Measurements from ENCODE around the gene RAP2A.

The RAP2A gene

GRCh38 chr13:97448503-97449251 lies 14.7 kb downstream of the RAP2A start:
- no peak for TF ChIP-seq ZNF274 (IDR thresholded peaks at IDR 0.05; ENCODE audit: low read depth, low read length)
- no peak overlapping the region for H3K4me3 ChIP-seq (ENCODE audit: low read length)

- no peak overlapping the region for H3K4me3 ChIP-seq (ENCODE audit: low read length)
- TF ChIP-seq ZNF274 (IDR thresholded peaks at IDR 0.05; ENCODE audit: low read depth, low read length): no peak
Observed at GRCh38 chr13:97454699-97455098, 20.7 kb downstream of the RAP2A start.

DNA sequence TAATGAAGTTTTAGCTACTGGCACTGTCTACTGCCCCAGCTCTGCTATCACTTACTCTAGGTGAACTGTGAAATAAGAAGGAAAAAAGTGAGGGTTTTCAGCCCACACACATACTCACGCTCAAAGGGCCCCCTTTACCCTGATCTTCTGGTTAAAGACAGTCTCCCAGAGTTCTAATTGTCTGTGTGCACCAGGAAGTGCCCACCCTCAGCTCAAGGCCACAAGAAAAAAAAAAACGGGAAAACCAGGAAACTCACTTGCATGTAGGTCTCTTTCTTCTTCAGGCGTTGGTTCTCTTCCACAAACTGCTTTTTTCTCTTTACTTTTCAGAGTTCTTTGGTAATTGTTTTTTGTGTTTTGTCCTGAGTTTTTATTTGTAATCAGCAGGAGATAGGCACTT lies 22.1 kb downstream of the RAP2A start:
- no peak for TF ChIP-seq ZNF274 (IDR thresholded peaks at IDR 0.05; ENCODE audit: low read depth, low read length)

GRCh38 chr13:97459215-97459777 lies 25.3 kb downstream of the RAP2A start:
- no peak for TF ChIP-seq ZNF274 (IDR thresholded peaks at IDR 0.05; ENCODE audit: low read depth, low read length)
- H3K4me3 ChIP-seq (ENCODE audit: low read length): peak overlapping the region; percentile 46; the same call in 1 of the 2 replicates

More for the DNA sequence above, 22.1 kb downstream of the RAP2A start:
- no peak overlapping the region for H3K4me3 ChIP-seq (ENCODE audit: low read length)

- TF ChIP-seq ZNF274 (IDR thresholded peaks at IDR 0.05; ENCODE audit: low read depth, low read length): no peak
- H3K4me3 ChIP-seq (ENCODE audit: low read length): peak overlapping the region; percentile 40; the same call in 1 of the 2 replicates
Observed at GRCh38 chr13:97460004-97460775, 26.2 kb downstream of the RAP2A start.

DNA sequence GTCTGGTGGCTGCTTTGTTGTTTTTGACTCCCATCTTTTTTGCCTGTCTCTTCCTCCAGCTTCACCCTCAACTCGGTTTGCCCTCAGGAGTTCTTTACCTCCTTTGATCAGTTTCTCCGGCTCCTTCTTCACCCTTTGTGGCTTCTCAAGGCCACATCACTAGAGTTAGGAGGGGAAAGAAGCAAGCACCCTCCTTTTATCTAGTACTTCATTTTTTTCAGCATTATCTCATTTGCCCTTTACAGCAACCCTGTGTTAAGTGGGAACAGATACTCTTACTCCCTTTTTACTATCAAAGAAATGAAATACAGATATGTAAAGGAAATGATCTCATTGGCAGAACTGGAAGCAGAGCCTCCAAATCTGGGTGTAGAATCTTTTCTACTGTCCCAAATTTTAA lies 26.9 kb downstream of the RAP2A start:
- H3K4me3 ChIP-seq (ENCODE audit: low read length): peak overlapping the region; percentile 40; the same call in 1 of the 2 replicates
- no peak for TF ChIP-seq ZNF274 (IDR thresholded peaks at IDR 0.05; ENCODE audit: low read depth, low read length)

DNA sequence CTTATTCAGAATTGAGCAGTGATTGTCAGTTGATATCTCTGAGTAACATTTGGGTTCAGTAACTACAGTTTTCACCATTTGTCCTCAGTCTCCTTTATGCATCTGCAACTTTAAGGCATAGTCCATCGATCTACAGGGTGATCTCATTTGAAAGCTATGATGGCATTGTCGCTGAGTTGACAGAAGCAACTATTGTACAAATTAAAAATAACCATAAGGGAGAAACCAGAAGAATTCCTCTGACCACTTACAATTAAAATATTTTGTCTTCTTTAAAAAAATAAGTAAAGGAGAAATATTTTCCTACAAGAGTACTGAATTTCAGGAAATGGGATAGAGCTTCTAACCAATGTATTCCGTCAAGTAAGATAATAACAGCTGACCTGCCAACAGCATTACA lies 30.6 kb downstream of the RAP2A start:
- no peak for TF ChIP-seq ZNF274 (IDR thresholded peaks at IDR 0.05; ENCODE audit: low read depth, low read length)
- H3K4me3 ChIP-seq (ENCODE audit: low read length): no peak overlapping the region

DNA sequence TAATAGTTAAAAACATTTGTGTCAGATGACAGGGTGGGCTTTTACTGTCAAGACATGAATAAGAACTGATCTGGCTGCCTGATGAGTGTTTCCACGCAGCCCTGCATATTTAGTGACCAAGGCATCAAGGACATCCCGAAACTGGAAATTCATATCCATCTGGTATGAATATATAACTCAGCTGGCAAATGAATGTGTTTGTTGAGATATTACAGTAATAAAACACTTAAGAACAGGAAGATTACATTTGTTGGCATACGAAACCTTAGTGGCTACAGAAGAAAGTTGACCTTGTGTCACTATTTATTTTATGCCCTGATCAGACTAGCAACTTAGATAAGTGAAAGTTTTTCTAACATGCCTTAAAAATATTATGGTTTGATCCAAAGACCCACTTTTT lies 32.8 kb downstream of the RAP2A start:
- TF ChIP-seq ZNF274 (IDR thresholded peaks at IDR 0.05; ENCODE audit: low read depth, low read length): no peak
- H3K4me3 ChIP-seq (ENCODE audit: low read length): no peak overlapping the region

GRCh38 chr13:97468331-97468730 lies 34.4 kb downstream of the RAP2A start:
- no peak for TF ChIP-seq ZNF274 (IDR thresholded peaks at IDR 0.05; ENCODE audit: low read depth, low read length)
- no peak overlapping the region for H3K4me3 ChIP-seq (ENCODE audit: low read length)

DNA sequence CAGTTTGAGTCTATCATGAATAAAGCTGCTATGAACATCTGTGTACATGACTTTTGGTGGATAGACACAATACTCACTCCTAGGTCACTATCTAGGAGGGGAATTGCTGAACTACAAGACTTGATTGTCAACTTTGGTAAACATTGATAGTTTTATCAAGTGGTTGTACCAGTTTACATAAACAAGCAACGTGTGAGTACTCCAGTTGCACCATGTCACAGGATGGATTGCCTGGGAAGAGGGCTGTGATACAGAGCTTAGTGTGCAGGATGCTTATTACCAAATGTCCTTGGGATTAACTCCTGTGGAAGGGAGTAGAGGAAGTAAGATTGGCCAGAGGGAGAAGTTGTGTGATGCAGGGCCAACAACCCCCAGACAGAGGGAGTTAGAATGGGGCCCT lies 37.7 kb downstream of the RAP2A start:
- no peak overlapping the region for H3K4me3 ChIP-seq (ENCODE audit: low read length)
- no peak for TF ChIP-seq ZNF274 (IDR thresholded peaks at IDR 0.05; ENCODE audit: low read depth, low read length)

DNA sequence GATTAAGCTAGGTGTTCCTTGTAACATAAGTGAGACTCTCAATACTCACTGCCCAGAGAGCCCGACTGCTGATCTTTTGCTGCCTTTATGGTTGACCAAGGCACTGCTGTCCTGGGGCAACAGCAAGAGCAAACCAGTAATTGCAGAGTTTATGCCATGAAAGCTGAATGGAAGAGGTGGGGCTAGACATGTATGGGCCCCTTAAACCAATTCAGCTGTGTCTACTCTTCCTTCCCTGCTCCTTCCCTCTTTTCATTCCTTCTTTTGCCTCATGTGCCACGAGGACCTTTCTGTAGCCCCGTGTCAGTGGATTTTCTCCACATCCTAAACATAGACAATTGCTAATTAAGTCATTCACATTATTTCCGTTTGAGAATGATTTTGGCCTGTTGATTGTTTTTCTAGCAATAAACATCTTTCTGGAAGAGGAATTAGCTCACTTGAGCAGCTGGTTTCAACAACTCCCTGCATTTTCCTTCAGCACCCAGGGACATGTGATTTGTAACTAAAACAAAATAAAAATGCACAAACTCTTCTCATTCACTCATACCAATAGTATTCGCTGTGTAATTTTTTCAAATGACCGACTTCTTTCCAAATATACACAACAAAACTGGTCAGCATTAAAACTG lies 40.5 kb downstream of the RAP2A start:
- no peak for TF ChIP-seq ZNF274 (IDR thresholded peaks at IDR 0.05; ENCODE audit: low read depth, low read length)
- no peak overlapping the region for H3K4me3 ChIP-seq (ENCODE audit: low read length)

- no peak for TF ChIP-seq ZNF274 (IDR thresholded peaks at IDR 0.05; ENCODE audit: low read depth, low read length)
- H3K4me3 ChIP-seq (ENCODE audit: low read length): no peak overlapping the region
Observed at GRCh38 chr13:97475011-97475410, 41.0 kb downstream of the RAP2A start.

GRCh38 chr13:97477844-97478243 lies 43.9 kb downstream of the RAP2A start:
- no peak overlapping the region for H3K4me3 ChIP-seq (ENCODE audit: low read length)
- TF ChIP-seq ZNF274 (IDR thresholded peaks at IDR 0.05; ENCODE audit: low read depth, low read length): no peak

DNA sequence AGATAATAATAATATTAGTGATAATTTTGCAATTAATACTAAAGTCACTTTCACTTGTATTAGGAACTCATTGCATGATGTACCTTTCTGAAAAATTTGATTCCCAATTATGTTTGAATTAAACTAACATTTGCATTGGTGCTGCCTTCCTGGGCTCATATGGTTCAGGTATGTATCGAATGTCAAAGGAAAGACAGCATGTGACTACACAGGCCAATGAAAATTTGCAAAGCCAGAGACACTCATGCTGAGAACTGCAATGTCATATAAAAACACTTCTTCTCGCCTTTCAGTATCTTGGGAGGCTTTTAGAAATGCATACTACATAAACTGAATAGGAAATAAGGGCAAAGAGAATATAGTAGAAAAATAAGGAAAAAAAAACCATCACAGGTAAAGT lies 44.3 kb downstream of the RAP2A start:
- no peak overlapping the region for H3K4me3 ChIP-seq (ENCODE audit: low read length)
- no peak for TF ChIP-seq ZNF274 (IDR thresholded peaks at IDR 0.05; ENCODE audit: low read depth, low read length)

Measured in GM08714 (cell line).